Colonic mucosa (tissue), 4 donors: ENCODE measurements around the gene SYNE1. TPM values are rescaled to one million over a fixed set of nuclear protein-coding genes. Genes with fewer than 3 reads are reported as not detected.

ENCODE experiments used
- DNase-seq: peaks from one replicate; pipeline ENCODE4 v3.0.0-alpha.2; 2020
- H3K27ac ChIP-seq: fragments of 200-600 bp; one replicate; pipeline ENCODE4 v1.8.0; 2021
- H3K27me3 ChIP-seq: fragments of 200-600 bp; one replicate; pipeline ENCODE4 v1.8.0; 2021
- H3K36me3 ChIP-seq: fragments of 200-600 bp; one replicate; pipeline ENCODE4 v1.8.0; 2021
- H3K4me1 ChIP-seq: fragments of 200-600 bp; one replicate; pipeline ENCODE4 v1.8.0; 2021; ENCODE audit warnings: mild to moderate bottlenecking
- H3K4me3 ChIP-seq: fragments of 200-600 bp; one replicate; pipeline ENCODE4 v1.8.0; 2021
- H3K9ac ChIP-seq, 2 donors: one replicate each; pipeline ENCODE4 v1.7.0; 2013; ENCODE audit warnings: control low read depth in 2 of 2, low read depth in 2 of 2, low read length in 2 of 2
- H3K9me3 ChIP-seq: fragments of 200-600 bp; one replicate; pipeline ENCODE4 v1.8.0; 2021
- intact Hi-C: fragments of 100-400 bp; cut with DNase I; formaldehyde crosslinking; loops from one replicate; pipeline ENCODE4 v1.14.1; 2022
- total RNA-seq, 2 donors: library from RNA; stranded (reverse); fragmentation: NEBNext Ultra II Directional in 1 of 2; extraction: Animal tissue kit (Norgen Biotek cat#: 25700) in 1 of 2; gene quantifications; one replicate each; pipeline ENCODE4 v1.2.1, GENCODE V29; 2021
- TF ChIP-seq, protein P1 (sequence below): fragments of 200-600 bp; IDR thresholded peaks from one replicate; pipeline ENCODE4 v1.8.0; 2022; ENCODE audit warnings: antibody characterized with exemption, mild to moderate bottlenecking
- donor health status: healthy.
- donor health status: DM: no; HTN: no; CAD: no.
- donor health status: DM: no; HTN: no; CAD: no.

The SYNE1 gene
- total RNA-seq, 2 donors from 2014 or later, result 11.6 to 23.7 TPM

DNA sequence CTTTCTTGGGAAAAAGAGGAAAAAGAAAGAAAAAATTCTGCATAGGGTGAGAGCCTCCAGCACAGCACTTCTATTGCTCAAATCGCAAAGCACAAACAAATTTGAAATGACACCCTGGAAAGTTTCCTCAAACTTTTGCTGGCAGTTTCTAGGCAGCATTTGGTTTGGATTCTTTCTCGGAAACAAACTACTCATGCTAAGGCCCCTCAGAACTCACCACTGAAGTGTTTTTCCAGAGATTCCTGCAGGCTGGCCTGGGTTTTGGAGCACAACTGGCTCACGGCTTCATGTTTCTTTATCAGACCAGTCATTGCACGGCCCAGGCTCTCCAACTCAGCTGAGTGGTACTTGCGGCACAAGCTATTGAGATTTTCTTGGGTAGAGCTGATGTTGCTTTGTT, 237.8 kb downstream of the SYNE1 start:
- Histone ChIP-seq H3K4me1 (no peaks in the 10 kb centered on the region), H3K27me3 (no peaks in the 10 kb centered on the region), H3K4me3 (no peak overlapping the region), H3K9me3 (no peaks in the 10 kb centered on the region), H3K9ac (no peak overlapping the region), H3K27ac (no peak overlapping the region), H3K36me3 (no peaks in the 10 kb centered on the region)
- DNase-seq, result no peak
- intact Hi-C loops, result no loop called here
- TF ChIP-seq, protein P1, sequence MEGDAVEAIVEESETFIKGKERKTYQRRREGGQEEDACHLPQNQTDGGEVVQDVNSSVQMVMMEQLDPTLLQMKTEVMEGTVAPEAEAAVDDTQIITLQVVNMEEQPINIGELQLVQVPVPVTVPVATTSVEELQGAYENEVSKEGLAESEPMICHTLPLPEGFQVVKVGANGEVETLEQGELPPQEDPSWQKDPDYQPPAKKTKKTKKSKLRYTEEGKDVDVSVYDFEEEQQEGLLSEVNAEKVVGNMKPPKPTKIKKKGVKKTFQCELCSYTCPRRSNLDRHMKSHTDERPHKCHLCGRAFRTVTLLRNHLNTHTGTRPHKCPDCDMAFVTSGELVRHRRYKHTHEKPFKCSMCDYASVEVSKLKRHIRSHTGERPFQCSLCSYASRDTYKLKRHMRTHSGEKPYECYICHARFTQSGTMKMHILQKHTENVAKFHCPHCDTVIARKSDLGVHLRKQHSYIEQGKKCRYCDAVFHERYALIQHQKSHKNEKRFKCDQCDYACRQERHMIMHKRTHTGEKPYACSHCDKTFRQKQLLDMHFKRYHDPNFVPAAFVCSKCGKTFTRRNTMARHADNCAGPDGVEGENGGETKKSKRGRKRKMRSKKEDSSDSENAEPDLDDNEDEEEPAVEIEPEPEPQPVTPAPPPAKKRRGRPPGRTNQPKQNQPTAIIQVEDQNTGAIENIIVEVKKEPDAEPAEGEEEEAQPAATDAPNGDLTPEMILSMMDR, result no peak

DNA sequence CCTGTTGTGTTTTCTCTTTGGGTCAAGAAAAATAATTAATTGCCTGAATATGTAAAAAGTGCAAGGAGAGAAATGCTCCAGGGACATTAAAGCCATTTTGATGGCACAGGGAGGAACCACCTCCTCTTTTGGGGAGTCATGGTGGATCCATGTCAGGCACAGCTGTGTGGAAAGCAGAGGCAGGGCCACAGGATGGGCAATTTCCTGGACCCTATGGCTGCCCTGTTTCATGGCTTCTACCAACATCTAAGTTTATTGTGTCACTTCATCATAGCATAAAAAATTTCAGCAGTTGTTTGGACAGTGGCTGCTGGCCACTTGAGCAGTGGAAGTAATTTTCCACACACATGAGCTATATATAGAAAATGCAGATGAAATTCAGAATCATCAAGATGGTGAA, 238.2 kb downstream of the SYNE1 start:
- TF ChIP-seq, protein P1, result no peak
- H3K36me3 ChIP-seq, result no peaks in the 10 kb centered on the region
- no peak overlapping the region for H3K4me3 ChIP-seq
- H3K27me3 ChIP-seq, result no peaks in the 10 kb centered on the region
- H3K27ac ChIP-seq, result no peak overlapping the region
- no peak for DNase-seq
- no peaks in the 10 kb centered on the region for H3K9me3 ChIP-seq
- intact Hi-C loops, result no loop called here
- no peaks in the 10 kb centered on the region for H3K4me1 ChIP-seq
- no peak overlapping the region for H3K9ac ChIP-seq

DNA sequence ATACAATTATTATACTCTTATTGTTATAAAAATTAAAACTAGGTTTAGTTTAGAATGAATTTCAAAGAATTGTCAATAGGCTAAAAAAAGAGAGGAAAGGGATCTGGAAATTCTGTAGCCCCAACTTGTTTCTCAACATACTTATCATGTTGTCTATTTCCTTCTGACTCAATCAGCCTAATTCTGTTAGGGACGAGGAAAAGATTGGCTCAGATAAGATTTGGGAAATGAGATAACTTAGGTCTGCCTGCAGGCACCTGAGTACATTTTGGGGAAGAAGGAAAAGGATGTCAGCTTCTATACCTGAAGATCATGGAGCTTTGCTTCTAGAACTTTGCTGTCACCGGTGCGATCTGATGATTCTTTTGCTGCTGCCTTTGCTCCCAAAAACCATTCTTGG, 238.8 kb downstream of the SYNE1 start:
- Histone ChIP-seq H3K27ac (no peak overlapping the region), H3K4me1 (no peaks in the 10 kb centered on the region), H3K9ac (no peak overlapping the region), H3K4me3 (no peak overlapping the region), H3K36me3 (no peaks in the 10 kb centered on the region), H3K27me3 (no peaks in the 10 kb centered on the region), H3K9me3 (no peaks in the 10 kb centered on the region)
- TF ChIP-seq, protein P1, result no peak
- DNase-seq, result no peak
- intact Hi-C loops, result no loop called here

DNA sequence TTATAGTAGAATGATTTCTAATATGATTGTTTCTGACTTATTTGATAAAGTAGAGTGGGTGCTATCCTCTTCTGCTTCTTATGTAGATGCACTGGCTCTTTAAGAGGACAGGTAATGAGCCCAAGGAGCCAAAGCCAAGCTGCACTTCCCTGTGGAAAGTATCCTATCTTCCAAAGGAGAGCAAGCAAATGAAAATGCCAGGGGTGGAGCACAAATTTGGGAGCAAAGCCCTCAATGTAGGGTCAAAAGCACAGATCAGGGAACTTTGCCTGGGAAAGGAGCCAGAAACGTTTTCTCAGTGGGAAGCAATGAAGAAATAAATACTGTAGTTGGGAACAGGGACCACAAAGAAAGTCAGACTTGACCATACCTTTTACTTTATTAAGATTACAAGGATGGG, 242.9 kb downstream of the SYNE1 start:
- intact Hi-C loops, result no loop called here
- no peak for DNase-seq
- no peaks in the 10 kb centered on the region for H3K9me3 ChIP-seq
- no peak overlapping the region for H3K27ac ChIP-seq
- no peak overlapping the region for H3K4me3 ChIP-seq
- TF ChIP-seq, protein P1, result no peak
- no peaks in the 10 kb centered on the region for H3K4me1 ChIP-seq
- H3K27me3 ChIP-seq, result no peaks in the 10 kb centered on the region
- no peaks in the 10 kb centered on the region for H3K36me3 ChIP-seq
- no peak overlapping the region for H3K9ac ChIP-seq

DNA sequence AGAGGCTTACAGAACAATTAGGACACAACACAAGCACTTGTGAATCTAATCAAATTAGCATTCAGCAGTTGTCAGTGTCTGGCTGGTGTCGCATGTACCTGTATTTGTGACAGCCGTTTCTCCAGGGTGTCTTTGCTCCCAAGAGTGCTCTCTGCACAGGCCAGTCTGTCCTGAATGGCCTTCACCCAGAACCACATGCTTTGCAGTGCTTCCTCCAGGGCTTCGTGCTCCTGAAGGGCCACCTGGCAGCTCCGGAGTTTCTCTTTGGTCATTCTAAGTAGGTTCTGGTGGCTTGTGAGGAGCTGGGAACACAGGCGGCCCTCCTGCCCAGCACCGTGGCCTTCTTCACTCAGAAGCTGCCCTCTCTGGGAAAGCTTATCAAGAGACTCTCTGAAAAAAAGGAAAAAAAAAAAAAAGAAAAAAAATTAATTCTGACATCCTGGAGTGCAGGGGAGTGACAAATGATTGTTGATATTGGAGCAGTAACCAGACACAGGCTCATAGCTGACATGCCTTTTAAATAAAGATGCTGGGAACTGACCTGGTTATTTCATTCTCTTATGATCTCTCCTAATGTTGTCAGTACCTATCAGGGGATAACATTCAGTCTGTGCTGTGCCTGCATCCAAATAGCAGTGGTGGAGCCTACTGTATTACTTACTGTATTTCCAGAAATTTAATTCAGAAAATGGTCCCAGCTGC, 245.8 kb downstream of the SYNE1 start:
- Histone ChIP-seq H3K9ac (no peak overlapping the region), H3K9me3 (no peaks in the 10 kb centered on the region), H3K27me3 (no peaks in the 10 kb centered on the region), H3K27ac (no peak overlapping the region), H3K4me3 (no peak overlapping the region), H3K4me1 (no peaks in the 10 kb centered on the region), H3K36me3 (no peaks in the 10 kb centered on the region)
- TF ChIP-seq, protein P1, result no peak
- intact Hi-C loops, result no loop called here
- DNase-seq, result no peak
